GM21381 (cell line): ENCODE data around the gene MTCL3.
A peak's percentile ranks its signal among the peaks of the same experiment; 100 is the strongest.

ENCODE experiments used
- ATAC-seq: cut with Tn5 transposase; IDR thresholded peaks from one replicate; pipeline ENCODE4 v1.9.1; 2021; ENCODE audit warnings: mild to moderate bottlenecking, moderate library complexity; ENCODE audit not compliant: unreplicated experiment

Gene MTCL3

GRCh38 chr6:127518710-127519468, at the start of gene MTCL3:
Gene MTCL3, minus strand, starts transcription at chr6:127519335.
- ATAC-seq = no peak

DNA sequence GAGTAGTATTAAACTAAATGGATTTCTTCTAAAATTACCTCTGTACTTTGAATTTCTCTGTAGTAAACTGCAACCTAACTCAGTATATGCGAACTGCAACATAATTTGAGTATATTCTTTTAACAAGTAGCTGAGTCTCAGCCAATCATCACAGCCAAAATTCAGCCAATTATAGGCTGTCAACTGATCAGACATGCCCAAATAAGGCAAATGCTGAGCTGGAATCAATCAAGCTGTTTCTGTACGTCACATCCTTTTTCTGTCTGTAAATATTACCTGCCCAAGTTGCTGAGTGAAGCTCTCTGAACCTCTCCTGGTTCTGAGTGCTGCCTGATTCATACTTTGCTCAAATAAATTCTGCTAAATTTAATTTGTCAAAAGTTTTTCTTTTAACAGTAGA, 48.3 kb upstream of the MTCL3 start:
- no peak for ATAC-seq

DNA sequence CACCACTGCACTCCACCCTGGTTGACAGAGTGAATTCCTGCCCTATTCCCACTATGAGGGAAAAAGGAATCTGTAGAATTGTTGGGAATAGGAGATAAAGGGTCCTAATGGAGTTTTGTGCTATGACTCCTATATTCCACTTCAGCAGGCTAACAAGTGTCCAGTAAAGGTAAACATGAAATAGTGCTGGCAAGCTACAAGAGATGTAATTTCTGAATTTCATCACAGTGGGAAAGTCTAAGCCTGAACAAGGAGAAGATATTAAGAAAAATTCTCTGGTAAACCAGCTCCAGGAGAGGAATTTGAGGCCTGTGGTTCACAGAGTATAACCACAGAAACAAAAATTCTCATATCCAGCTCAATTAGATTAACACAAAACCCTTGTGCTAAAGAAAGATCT, 47.5 kb upstream of the MTCL3 start:
- no peak for ATAC-seq

GRCh38 chr6:127566119-127566518, 47.0 kb upstream of the MTCL3 start:
- no peak for ATAC-seq

DNA sequence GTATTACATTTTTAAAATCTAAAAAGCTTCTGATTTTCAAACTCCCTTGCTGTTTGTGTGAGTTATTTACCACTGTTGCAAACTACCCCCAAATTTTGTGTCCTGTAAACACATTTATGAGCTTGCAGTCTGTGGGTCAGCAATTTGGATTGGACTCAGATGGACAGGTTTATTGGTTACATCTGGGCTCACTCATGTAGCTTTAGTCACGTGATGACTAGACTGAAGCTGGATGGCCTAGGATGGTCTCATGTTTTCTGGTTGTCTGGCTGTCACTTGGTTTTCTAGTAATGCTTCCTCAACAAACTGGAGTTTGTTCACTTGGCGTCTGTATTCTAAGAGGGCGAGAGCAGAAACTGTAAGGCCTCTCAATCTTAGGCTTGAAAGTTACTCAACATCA, 45.6 kb upstream of the MTCL3 start:
- no peak for ATAC-seq

DNA sequence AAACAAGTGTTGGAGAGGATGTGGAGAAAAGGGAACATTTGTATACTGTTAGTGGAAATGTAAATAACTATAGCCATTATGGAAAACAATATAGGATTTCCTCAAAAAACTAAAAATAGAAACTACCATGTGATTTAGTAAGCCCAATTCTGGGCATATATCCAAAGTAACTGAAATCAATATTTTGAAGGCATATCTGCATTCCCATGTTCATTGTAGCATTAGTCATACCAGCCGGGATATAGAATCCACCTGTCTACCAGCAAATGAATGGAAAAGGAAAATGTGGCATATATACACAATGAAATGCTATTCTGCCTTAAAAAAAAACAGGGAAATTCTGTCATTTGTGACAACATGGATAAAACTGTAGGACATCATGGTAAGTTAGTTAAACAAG, 42.5 kb upstream of the MTCL3 start:
- ATAC-seq = no peak

GRCh38 chr6:127554435-127555006, 35.4 kb upstream of the MTCL3 start:
- no peak for ATAC-seq

- ATAC-seq = no peak
Measured at GRCh38 chr6:127550403-127550802, 31.3 kb upstream of the MTCL3 start.

DNA sequence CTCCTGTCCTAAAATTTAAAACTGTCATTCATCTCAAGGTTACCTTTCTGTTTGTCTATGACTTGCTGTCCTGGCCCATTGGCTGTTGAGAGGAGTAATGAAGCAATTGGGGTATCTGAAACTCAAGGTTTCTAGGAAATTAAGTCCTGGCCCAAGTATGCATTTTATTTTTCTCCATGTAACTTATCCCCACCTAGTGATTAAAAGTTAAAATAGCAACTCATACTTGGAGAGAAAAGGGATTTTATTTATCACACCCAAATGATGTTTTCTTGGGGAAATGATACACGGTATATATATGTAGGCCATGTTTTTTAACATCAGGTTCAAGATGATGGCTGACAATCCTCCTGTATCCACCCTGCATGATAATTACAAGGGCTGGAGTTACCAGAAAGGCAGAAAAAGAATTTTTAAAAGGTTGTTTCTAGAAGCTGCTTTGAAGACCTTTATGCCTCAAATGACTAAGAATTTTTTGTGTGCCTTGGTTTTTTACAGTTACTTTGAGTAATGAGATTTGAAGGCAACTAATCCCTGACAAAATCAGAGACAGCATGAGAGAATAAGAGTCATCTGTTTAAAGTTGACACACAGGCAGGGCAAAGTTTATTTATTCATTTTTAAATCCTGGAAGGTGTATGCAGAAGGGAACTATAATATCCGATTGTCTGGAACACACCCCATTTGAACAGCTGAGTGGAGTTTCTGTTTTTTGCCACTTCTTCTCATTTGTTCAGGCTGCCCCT, 28.9 kb upstream of the MTCL3 start:
- no peak for ATAC-seq

DNA sequence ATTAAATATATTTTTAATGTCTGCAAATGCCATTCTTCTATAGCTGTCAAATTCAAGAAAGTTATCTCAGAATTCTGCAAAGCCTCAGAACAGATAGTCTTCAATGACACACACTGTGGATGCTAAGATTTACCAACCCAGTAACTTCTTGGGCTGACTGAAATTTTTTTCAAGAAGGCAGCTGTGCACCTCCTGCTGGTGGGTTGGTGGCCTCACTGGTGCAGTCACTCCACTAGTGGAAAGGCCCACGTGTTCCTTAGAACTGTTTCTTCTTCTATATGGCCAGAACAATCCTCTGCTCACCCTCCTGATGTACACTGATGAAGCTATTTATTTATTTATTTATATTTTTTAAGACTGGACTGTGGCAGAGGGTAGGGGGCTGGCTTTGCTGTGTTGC, 28.1 kb upstream of the MTCL3 start:
- peak; percentile 63 for ATAC-seq

DNA sequence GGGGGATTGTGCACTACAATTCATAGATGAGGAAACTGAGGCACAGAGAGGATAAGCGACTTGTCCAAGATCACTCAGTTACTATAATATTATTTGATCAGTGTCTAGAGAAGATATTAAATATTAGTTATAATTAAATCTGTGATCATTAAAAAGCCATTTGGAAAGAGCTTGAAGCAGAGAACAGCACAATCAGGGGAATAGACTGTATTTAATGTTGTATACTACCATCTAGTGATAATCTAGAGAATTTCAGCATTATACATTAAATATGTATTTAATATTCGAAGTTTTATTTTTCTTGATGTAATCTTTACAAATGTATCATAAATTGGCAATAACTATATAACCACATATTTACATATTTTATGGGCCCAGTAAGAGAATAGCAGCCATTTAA, 20.1 kb upstream of the MTCL3 start:
- ATAC-seq = peak; percentile 61

DNA sequence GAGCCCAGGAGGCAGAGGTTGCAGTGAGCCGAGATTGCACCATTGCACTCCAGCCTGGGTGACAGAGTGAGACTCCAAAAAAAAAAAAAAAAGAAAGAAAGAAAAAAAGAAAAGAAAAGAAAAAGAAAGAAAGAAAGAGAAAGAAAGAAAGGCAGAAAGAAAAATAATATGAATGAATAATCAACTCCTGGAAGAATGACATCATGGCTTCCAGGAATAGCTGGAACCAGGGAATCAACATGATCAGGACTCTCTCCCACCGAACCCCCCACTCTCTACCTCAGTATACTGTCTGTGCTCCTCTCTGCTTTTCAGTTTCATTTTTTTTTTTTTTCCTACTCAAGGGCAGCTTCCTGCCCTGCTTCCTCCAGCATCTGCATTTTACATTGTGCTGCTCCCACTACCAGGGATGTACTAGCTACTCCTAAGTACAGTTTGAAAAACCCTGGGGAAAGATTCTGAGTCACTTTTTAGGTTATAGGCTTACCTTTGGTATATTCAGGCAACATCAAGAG, 19.7 kb upstream of the MTCL3 start:
- no peak for ATAC-seq

DNA sequence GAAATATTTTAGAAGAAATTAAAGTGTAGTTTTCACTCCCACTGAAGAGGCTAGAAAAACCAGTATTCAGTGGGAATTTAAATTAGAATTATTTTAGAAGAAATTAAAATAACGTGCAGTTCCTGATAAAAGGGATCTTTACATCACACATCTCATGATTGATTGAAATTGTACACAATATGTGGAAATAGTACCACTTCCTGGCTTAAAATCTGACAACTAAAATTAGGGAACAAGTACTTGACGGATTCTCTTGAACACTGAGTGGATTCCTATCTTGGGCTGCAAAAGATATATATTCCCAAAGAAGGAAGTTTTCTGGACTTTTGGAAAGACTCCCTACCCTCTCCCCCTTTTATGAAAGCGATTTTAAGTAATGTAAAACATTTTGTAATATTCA, 14.6 kb upstream of the MTCL3 start:
- ATAC-seq = no peak

GRCh38 chr6:127533011-127533410, 13.9 kb upstream of the MTCL3 start:
- ATAC-seq = no peak

- no peak for ATAC-seq
Measured at GRCh38 chr6:127522714-127523113, 3.6 kb upstream of the MTCL3 start.

DNA sequence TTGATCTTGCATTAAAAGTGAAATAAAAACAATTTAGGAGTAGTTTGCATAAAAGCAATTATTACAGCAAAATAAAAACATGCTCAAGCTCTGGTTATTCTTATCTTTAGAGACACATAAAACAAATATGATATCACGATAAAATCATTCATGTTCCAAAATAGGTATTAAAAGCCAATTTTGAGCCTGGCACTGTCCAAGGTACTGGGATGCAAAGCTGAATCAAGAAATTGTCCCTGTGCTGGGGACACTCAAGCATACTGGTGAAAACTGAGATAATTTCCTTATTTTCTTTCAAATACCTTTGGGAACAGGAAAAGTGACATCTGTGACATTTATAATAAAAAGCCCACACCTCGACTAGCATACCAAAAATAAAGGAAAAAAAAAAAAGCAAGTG, 931 bp upstream of the MTCL3 start:
- ATAC-seq = no peak

- no peak for ATAC-seq
Measured at GRCh38 chr6:127519469-127519785, 292 bp upstream of the MTCL3 start.

GRCh38 chr6:127518191-127518709, 885 bp downstream of the MTCL3 start:
- ATAC-seq = no peak

DNA sequence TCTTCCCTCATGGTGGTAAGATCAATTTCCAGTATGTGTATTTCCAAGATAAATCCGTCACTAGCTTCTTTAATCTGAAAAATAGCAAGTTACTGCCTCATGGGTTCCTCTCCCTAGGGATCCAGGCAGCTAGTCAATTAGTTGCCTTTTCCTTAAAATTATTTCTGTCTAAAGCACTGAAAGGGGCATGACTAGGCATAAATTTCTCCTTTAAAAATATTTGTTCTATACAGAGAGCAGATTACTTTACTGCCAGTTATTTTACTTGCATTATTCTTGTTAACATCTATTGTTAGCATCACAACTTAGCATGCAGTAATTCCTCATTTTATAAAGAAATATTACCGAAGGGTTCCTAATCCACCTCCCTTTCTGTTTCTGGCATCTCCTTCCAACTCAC, 1.4 kb downstream of the MTCL3 start:
- ATAC-seq = no peak

GRCh38 chr6:127516662-127517273, 2.4 kb downstream of the MTCL3 start:
- ATAC-seq = peak; percentile 56
